Measurements from ENCODE around the gene SSU72.
"Not testable (repeated sequence)": the region's sequence is repeated elsewhere in the genome, so short reads cannot be mapped to it uniquely, and the experiment has no call there.

Gene SSU72

GRCh38 chr1:1595341-1595740, 20.7 kb upstream of the SSU72 start:
- not testable (repeated sequence) for DNase-seq (ENCODE audit: low read depth in 2 of 2)

- no peak for DNase-seq (ENCODE audit: low read depth in 2 of 2)
Observed at GRCh38 chr1:1594602-1595260, 20.1 kb upstream of the SSU72 start.

- DNase-seq (ENCODE audit: low read depth in 2 of 2), result no peak
Observed at GRCh38 chr1:1593834-1594601, 19.4 kb upstream of the SSU72 start.

- DNase-seq (ENCODE audit: low read depth in 2 of 2), result no peak
Observed at GRCh38 chr1:1591452-1591851, 16.8 kb upstream of the SSU72 start.

GRCh38 chr1:1583347-1584010, 8.8 kb upstream of the SSU72 start:
- DNase-seq (ENCODE audit: low read depth in 2 of 2), result no peak

- DNase-seq (ENCODE audit: low read depth in 2 of 2), result no peak
Observed at GRCh38 chr1:1582585-1583346, 8.1 kb upstream of the SSU72 start.

- no peak for DNase-seq (ENCODE audit: low read depth in 2 of 2)
Observed at GRCh38 chr1:1578371-1578940, 3.8 kb upstream of the SSU72 start.

- no peak for DNase-seq (ENCODE audit: low read depth in 2 of 2)
Observed at GRCh38 chr1:1577367-1578011, 2.8 kb upstream of the SSU72 start.

- peak; percentile 39 to 52 for DNase-seq (ENCODE audit: low read depth in 2 of 2)
Observed at GRCh38 chr1:1573843-1574720, 581 bp downstream of the SSU72 start.

- no peak for DNase-seq (ENCODE audit: low read depth in 2 of 2)
Observed at GRCh38 chr1:1569341-1569740, 5.3 kb downstream of the SSU72 start.

GRCh38 chr1:1567891-1568291, 6.8 kb downstream of the SSU72 start:
- DNase-seq (ENCODE audit: low read depth in 2 of 2), result no peak

- DNase-seq (ENCODE audit: low read depth in 2 of 2), result no peak
Observed at GRCh38 chr1:1567152-1567875, 7.3 kb downstream of the SSU72 start.

- no peak for DNase-seq (ENCODE audit: low read depth in 2 of 2)
Observed at GRCh38 chr1:1565340-1565739, 9.3 kb downstream of the SSU72 start.

GRCh38 chr1:1564268-1564667, 10.4 kb downstream of the SSU72 start:
- DNase-seq (ENCODE audit: low read depth in 2 of 2), result no peak

GRCh38 chr1:1563688-1564087, 11.0 kb downstream of the SSU72 start:
- no peak for DNase-seq (ENCODE audit: low read depth in 2 of 2)

GRCh38 chr1:1562556-1563195, 12.0 kb downstream of the SSU72 start:
- DNase-seq (ENCODE audit: low read depth in 2 of 2), result no peak

- DNase-seq (ENCODE audit: low read depth in 2 of 2), result no peak
Observed at GRCh38 chr1:1561801-1562470, 12.7 kb downstream of the SSU72 start.

GRCh38 chr1:1560178-1560577, 14.5 kb downstream of the SSU72 start:
- no peak for DNase-seq (ENCODE audit: low read depth in 2 of 2)

GRCh38 chr1:1559066-1559465, 15.6 kb downstream of the SSU72 start:
- DNase-seq (ENCODE audit: low read depth in 2 of 2), result no peak
